ENCODE measurements around the gene DCAF17.
"Not testable (repeated sequence)": the region's sequence is repeated elsewhere in the genome, so short reads cannot be mapped to it uniquely, and the experiment has no call there.

DCAF17 gene

DNA sequence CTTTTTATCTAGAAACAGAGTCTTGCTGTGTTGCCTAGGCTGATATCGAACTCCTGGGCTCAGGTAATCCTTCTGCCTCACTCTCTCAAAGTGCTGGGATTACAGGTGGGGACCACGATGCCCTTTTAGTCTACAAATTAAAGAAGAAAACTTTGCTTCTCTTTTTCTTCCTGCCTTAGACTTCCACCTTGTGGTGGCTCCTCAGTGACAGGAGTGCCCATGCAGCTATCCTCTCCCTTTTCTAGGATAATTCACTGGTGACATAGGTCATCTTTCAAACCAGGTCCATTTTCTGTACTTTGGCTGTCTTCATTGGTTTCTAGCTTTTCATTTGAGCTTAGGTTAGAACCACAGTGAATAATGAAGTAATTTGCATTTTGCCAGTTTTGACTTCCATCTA lies 13.6 kb downstream of the DCAF17 start:
- DNase-seq (ENCODE audit: extremely low spot score, insufficient read length, low read depth) (no peak), FAIRE-seq (no peak)

DNA sequence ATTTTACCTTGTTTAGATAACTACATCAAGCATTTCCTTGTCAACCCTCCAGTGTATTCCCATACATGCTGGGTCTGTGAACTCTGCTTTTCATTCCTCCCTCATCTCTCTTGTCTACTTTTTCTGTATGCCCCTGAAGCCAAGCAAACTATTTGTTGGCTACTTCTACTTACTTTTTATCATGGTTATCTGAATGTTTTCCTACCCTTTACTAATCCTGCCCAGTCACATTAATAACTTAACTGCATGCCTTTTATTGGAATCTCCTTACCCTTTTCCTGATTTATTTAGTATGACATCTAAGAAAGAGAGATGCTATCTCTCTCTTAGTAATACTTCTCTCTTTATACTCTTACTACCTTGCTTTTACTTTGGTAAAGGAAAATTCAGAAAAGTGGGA lies 17.0 kb downstream of the DCAF17 start:
- FAIRE-seq: no peak
- no peak for DNase-seq (ENCODE audit: extremely low spot score, insufficient read length, low read depth)

GRCh38 chr2:171452773-171453172 lies 18.7 kb downstream of the DCAF17 start:
- FAIRE-seq: peak; percentile 26
- no peak for DNase-seq (ENCODE audit: extremely low spot score, insufficient read length, low read depth)

GRCh38 chr2:171459498-171459897 lies 25.5 kb downstream of the DCAF17 start:
- DNase-seq (ENCODE audit: extremely low spot score, insufficient read length, low read depth) (no peak), FAIRE-seq (no peak)

DNA sequence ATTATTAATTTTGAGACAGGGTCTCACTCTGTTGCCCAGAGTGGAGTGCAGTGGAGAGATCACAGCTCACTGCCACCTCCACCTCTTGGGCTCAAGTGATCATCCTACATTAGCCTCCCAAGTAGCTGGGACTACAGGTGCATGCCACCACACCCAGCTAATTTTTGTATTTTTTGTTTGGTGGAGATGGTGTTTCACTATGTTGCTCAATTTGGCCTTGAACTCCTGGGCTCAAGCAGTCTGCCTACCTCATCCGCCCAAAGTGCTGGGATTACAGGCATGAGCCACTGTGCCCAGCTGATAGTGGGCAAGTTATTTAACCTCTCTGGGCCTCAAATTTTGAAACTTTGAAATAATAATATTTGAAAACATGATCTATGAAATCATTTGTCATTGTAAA lies 26.5 kb downstream of the DCAF17 start:
- no peak for FAIRE-seq

GRCh38 chr2:171469176-171469575 lies 35.1 kb downstream of the DCAF17 start:
- DNase-seq (ENCODE audit: extremely low spot score, insufficient read length, low read depth): no peak
- no peak for FAIRE-seq

More for the DNA sequence above, 26.5 kb downstream of the DCAF17 start:
- DNase-seq (ENCODE audit: extremely low spot score, insufficient read length, low read depth): no peak

DNA sequence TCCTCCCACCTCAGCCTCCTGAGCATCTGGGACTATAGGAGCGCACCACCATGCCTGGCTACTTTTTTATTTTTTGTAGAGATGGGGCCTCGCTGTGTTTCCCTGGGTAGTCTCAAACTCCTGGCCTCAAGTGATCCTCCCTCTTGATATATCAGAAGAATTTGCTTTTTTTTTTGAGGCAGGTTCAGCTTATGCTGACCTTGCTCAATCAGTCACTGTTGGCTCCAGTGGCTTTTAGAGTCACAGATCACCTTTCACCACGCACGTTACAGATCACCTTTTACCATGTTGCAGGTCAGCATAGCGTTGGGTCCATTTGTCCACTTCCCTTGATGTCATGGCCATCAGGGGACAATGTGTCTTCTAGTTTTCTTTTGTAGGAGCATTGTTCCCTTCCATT lies 36.1 kb downstream of the DCAF17 start:
- FAIRE-seq (no peak), DNase-seq (ENCODE audit: extremely low spot score, insufficient read length, low read depth) (no peak)

DNA sequence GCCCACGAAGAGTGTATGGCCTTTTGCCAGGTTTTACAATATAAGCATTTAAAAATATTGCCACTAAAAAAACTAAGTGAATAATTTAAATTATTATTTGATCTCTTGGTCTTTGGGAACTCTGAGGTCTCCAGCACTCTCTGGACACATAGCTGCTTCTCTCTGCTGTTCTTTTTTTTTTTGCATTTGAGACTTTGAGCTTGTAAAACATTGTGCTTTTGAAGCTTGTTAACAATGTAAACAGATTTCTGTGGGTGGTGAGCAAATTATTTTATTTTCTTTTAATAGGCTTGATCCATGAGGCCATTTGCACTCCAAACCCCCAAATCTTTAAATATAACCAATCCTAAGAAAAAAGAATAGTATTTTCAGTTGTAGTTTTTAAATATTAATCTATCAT lies 42.0 kb downstream of the DCAF17 start:
- no peak for DNase-seq (ENCODE audit: extremely low spot score, insufficient read length, low read depth)
- FAIRE-seq: no peak

- DNase-seq (ENCODE audit: extremely low spot score, insufficient read length, low read depth) (no peak), FAIRE-seq (no peak)
Measured at GRCh38 chr2:171478345-171478744, 44.3 kb downstream of the DCAF17 start.

DNA sequence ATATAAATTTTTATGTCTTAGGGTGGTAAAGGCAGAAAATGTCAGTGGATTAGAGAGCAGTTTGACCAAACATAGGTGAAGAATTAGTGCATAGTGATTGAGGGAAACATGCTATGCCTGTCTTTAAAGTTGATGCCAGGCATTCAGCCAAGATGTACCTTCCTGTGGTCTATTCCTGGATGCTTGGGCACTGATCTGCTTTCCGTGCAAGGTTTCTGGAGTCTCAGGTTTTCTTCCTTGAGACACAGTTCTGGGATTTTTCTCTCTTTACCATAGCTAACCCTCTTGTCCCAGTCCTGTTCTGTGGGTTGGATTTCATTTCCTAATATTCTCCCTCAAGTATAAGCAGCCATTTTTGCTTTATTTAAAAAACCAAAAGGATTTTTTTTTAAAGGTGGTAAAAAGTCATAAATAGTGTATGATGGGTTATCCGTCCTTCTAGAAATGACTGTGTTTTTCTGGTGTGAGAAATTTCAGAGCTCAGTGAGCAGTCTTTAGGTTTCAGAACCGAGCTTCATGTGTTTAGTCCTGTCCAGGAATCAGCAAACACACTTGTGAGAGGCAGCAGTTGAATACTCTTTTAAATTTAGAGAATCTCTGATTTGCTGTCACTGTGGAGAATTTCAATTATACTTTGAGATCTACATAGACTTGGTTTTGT lies 45.3 kb downstream of the DCAF17 start:
- no peak for DNase-seq (ENCODE audit: extremely low spot score, insufficient read length, low read depth)
- peak; percentile 50 for FAIRE-seq

- FAIRE-seq: peak; percentile 45
- DNase-seq (ENCODE audit: extremely low spot score, insufficient read length, low read depth): no peak
Measured at GRCh38 chr2:171480908-171481307, 46.9 kb downstream of the DCAF17 start.

GRCh38 chr2:171482308-171482707 lies 48.3 kb downstream of the DCAF17 start:
- DNase-seq (ENCODE audit: extremely low spot score, insufficient read length, low read depth) (no peak), FAIRE-seq (peak; percentile 26)

GRCh38 chr2:171482877-171483276 lies 48.9 kb downstream of the DCAF17 start:
- FAIRE-seq (no peak), DNase-seq (ENCODE audit: extremely low spot score, insufficient read length, low read depth) (no peak)

- no peak for DNase-seq (ENCODE audit: extremely low spot score, insufficient read length, low read depth)
- FAIRE-seq: no peak
Measured at GRCh38 chr2:171483793-171484192, 49.8 kb downstream of the DCAF17 start.

DNA sequence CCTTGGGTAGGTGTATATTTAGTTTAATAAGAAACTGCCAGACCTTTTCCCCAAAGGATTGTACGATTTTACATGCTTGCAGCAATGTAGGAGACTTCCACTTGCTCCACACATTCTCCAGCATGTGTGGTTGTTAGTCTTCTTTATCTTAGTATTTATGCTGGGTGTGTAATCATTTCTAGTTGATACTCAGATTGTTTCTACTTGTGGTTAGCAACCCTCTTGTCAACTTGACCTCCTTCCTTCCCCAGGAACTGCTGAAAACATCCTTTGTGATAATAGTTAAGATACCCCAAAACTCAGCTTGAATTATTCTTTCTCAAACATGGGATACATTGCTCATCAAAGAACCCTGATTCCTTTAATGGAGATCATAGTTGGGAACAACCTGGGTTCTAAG lies 51.1 kb downstream of the DCAF17 start:
- FAIRE-seq: no peak
- no peak for DNase-seq (ENCODE audit: extremely low spot score, insufficient read length, low read depth)

GRCh38 chr2:171487201-171487600 lies 53.2 kb downstream of the DCAF17 start:
- FAIRE-seq (no peak), DNase-seq (ENCODE audit: extremely low spot score, insufficient read length, low read depth) (no peak)

GRCh38 chr2:171487803-171488259 lies 53.8 kb downstream of the DCAF17 start:
- DNase-seq (ENCODE audit: extremely low spot score, insufficient read length, low read depth): no peak
- no peak for FAIRE-seq

DNA sequence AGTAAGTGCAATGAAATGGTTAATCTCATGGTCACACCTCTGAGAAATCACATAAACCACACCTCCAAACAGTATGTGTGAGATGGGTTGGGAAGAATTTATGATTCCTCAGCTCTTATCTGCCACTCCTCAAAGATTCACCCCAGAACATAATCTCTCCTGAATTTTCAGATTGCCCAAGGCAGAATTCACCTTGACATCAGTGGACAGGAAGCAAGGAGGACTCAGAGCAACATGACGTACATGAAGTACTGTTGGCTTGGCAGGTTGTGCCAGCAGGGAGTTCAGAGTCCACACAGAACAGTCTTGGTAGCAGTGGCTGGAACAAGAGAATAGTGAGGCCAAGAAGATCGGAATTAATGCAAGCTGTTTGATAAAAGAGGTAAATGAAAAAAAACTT lies 56.6 kb downstream of the DCAF17 start:
- no peak for DNase-seq (ENCODE audit: extremely low spot score, insufficient read length, low read depth)
- FAIRE-seq: no peak

DNA sequence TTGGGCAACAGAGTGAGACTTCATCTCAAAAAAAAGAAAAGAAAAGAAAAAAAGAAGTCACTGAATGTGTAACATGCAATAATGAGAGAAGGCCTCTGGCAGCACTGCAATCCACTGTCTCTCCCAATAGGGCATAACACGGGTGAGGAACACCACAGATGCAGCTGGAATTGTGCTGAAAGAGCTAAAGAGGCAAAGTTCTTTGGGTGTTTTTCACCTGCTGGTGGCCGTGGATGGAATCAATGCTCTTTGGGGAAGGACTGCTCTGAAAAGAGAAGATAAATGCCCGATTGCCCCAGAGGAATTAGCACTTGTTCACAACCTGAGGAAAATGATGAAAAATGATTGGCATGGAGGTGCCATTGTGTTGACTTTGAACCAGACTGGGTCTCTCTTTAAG lies 57.3 kb downstream of the DCAF17 start:
- FAIRE-seq (no peak), DNase-seq (ENCODE audit: extremely low spot score, insufficient read length, low read depth) (no peak)

- FAIRE-seq (no peak), DNase-seq (ENCODE audit: extremely low spot score, insufficient read length, low read depth) (no peak)
Measured at GRCh38 chr2:171492664-171493063, 58.6 kb downstream of the DCAF17 start.

DNA sequence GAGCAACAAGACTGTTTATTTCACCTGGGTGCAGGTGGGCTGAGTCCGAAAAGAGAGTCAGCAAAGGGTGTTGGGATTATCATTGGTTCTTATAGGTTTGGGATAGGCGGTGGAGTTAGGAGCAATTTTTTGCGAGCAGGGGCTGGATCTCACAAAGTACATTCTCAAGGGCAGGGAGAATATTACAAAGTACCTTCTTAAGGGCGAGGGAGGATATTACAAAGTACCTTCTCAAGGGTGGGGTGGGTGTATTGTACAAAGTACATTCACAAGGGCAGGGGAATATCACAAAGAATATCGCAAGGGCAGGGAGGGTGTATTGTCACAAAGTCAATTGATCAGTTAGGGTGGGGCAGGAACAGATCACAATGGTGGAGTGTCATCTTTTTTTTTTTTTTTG lies 63.6 kb downstream of the DCAF17 start:
- not testable (repeated sequence) for FAIRE-seq; DNase-seq (ENCODE audit: extremely low spot score, insufficient read length, low read depth)

- FAIRE-seq (no peak), DNase-seq (ENCODE audit: extremely low spot score, insufficient read length, low read depth) (no peak)
Measured at GRCh38 chr2:171505374-171505773, 71.3 kb downstream of the DCAF17 start.
